ENCODE measurements around the gene OVCA2.

Gene OVCA2

DNA sequence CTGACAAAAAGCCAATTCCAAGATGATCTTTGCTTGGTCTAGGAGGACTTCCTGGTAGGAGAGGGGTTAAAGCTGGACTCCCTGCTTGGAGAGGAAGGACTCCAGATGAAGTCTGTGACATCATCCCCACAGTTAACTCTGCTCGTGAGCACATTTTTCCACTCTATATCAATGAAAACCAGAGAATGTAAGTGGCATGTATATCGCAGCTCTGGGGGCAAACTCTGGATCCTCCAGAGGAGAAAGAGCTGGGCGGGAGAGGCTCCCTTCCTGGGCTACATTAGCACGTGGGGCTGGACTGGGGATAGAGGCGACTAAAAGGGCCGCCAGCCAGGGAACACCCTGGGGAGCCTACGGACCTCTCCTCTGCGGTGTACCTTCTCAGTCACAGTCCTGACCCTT lies 47.2 kb downstream of the OVCA2 start:
- no peak for TF ChIP-seq RAD21 (IDR thresholded peaks at IDR 0.05; ENCODE audit: low read depth)
- TF ChIP-seq TEAD4 (IDR thresholded peaks at IDR 0.05) = no peak
- no peak for TF ChIP-seq CREB1 (IDR thresholded peaks at IDR 0.05; ENCODE audit: low read depth)
- no peak for TF ChIP-seq EP300 (IDR thresholded peaks at IDR 0.05; ENCODE audit: borderline replicate concordance)
- no peak for TF ChIP-seq FOXM1 (IDR thresholded peaks at IDR 0.05; ENCODE audit: borderline replicate concordance, low read depth)
- no peak for TF ChIP-seq CEBPB (IDR thresholded peaks at IDR 0.05)
- TF ChIP-seq, protein P1, sequence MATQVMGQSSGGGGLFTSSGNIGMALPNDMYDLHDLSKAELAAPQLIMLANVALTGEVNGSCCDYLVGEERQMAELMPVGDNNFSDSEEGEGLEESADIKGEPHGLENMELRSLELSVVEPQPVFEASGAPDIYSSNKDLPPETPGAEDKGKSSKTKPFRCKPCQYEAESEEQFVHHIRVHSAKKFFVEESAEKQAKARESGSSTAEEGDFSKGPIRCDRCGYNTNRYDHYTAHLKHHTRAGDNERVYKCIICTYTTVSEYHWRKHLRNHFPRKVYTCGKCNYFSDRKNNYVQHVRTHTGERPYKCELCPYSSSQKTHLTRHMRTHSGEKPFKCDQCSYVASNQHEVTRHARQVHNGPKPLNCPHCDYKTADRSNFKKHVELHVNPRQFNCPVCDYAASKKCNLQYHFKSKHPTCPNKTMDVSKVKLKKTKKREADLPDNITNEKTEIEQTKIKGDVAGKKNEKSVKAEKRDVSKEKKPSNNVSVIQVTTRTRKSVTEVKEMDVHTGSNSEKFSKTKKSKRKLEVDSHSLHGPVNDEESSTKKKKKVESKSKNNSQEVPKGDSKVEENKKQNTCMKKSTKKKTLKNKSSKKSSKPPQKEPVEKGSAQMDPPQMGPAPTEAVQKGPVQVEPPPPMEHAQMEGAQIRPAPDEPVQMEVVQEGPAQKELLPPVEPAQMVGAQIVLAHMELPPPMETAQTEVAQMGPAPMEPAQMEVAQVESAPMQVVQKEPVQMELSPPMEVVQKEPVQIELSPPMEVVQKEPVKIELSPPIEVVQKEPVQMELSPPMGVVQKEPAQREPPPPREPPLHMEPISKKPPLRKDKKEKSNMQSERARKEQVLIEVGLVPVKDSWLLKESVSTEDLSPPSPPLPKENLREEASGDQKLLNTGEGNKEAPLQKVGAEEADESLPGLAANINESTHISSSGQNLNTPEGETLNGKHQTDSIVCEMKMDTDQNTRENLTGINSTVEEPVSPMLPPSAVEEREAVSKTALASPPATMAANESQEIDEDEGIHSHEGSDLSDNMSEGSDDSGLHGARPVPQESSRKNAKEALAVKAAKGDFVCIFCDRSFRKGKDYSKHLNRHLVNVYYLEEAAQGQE (IDR thresholded peaks at IDR 0.05; ENCODE audit: low read depth) = no peak
- TF ChIP-seq, protein P2, sequence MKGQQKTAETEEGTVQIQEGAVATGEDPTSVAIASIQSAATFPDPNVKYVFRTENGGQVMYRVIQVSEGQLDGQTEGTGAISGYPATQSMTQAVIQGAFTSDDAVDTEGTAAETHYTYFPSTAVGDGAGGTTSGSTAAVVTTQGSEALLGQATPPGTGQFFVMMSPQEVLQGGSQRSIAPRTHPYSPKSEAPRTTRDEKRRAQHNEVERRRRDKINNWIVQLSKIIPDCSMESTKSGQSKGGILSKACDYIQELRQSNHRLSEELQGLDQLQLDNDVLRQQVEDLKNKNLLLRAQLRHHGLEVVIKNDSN (IDR thresholded peaks at IDR 0.05) = no peak
- no peak for TF ChIP-seq ZBTB7A (IDR thresholded peaks at IDR 0.05; ENCODE audit: low read depth)
- no peak for TF ChIP-seq TCF12 (IDR thresholded peaks at IDR 0.05; ENCODE audit: low read depth)

DNA sequence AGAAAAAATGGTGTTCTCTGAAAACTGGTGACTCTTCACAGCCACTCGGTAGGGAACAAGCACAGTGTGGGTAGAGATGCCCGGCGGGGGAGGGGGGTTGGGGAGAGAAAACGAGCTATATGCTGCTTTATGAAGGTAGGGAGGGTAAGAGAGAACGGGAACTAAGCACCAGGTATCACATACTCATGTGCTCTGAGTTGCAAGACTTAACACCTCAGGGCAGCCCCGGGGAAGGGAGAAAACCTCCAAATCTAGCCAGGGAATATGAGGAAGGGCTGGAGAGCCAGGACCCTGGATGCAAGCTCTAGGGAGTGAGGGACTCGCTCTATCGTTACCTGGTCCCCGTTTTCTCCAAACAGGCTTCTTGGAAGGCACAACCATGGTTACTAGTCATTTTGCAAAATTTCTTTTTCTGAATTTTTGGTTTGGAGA lies 48.4 kb downstream of the OVCA2 start:
- TF ChIP-seq ZBTB7A (IDR thresholded peaks at IDR 0.05; ENCODE audit: low read depth) (no peak), TEAD4 (IDR thresholded peaks at IDR 0.05) (no peak), CEBPB (IDR thresholded peaks at IDR 0.05) (no peak), TCF12 (IDR thresholded peaks at IDR 0.05; ENCODE audit: low read depth) (no peak), FOXM1 (IDR thresholded peaks at IDR 0.05; ENCODE audit: borderline replicate concordance, low read depth) (no peak), EGR1 (IDR thresholded peaks at IDR 0.05) (no peak), RAD21 (IDR thresholded peaks at IDR 0.05; ENCODE audit: low read depth) (no peak), NFIC (IDR thresholded peaks at IDR 0.05) (no peak), EP300 (IDR thresholded peaks at IDR 0.05; ENCODE audit: borderline replicate concordance) (no peak), YY1 (IDR thresholded peaks at IDR 0.05; ENCODE audit: low read depth) (no peak), TAF1 (IDR thresholded peaks at IDR 0.05; ENCODE audit: low read depth) (no peak)

DNA sequence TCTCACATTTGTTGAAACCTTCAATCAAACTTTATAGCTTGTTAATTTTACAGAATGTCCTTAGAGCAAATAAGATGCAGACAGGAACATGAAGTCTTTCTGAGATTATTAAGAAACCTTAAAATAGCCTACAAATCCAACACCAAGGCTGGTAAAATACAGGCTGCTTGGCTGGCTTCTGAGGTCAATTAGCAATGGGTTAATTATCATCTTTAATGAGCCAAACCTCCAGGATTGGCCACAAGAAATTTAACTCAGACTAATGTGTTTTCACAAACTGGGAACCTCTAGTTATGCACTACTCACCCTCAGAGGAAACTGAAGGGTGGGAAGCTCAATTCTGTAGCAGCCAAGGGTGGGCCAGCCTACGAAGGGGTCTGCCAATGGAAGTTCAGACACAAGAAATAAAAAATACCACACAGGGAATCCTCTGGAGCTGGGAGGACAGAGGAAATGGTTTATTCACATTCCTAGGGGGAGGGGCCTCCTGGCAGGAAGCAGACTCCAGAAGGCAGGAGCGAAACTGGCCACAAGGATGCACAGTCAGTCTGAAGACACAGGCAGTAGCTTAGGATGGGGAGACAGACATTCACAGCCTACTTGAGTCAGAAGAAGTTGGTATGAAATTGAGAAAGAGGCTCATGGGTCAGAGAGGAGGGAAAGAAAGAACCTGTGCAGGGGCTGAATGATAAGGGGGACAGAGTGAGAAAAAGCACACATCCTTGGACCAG lies 49.1 kb downstream of the OVCA2 start:
- TF ChIP-seq CEBPB (IDR thresholded peaks at IDR 0.05) (no peak), ZBTB7A (IDR thresholded peaks at IDR 0.05; ENCODE audit: low read depth) (no peak), EP300 (IDR thresholded peaks at IDR 0.05; ENCODE audit: borderline replicate concordance) (no peak), TAF1 (IDR thresholded peaks at IDR 0.05; ENCODE audit: low read depth) (no peak), TEAD4 (IDR thresholded peaks at IDR 0.05) (peak; percentile 44; the same call in 1 of the 2 replicates), NFIC (IDR thresholded peaks at IDR 0.05) (no peak)
- TF ChIP-seq, protein P2 (IDR thresholded peaks at IDR 0.05) = no peak
- TF ChIP-seq, protein P1 (IDR thresholded peaks at IDR 0.05; ENCODE audit: low read depth) = no peak
- TF ChIP-seq, protein P3, sequence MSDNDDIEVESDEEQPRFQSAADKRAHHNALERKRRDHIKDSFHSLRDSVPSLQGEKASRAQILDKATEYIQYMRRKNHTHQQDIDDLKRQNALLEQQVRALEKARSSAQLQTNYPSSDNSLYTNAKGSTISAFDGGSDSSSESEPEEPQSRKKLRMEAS (IDR thresholded peaks at IDR 0.05) = no peak

DNA sequence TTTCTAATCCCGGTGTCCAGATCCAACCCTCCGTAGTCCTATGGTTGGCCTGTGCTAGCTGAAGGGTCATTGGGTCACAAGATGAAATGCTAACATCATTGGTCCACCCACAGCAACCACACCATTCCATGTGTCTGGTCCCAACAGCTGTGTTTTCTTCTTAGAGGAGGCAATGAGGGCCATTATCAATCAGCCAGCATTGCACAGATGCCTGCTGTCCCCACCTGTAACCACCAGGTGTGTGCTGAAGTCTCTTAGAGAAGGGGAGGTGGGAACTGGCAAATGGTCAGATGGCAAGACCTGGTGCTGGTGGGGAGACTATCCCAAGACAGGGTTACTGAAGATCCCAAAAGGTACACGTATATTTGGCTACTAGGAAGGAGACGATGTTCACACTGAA lies 50.4 kb downstream of the OVCA2 start:
- TF ChIP-seq, protein P1 (IDR thresholded peaks at IDR 0.05; ENCODE audit: low read depth) = no peak
- TF ChIP-seq, protein P3 (IDR thresholded peaks at IDR 0.05) = no peak
- TF ChIP-seq TCF12 (IDR thresholded peaks at IDR 0.05; ENCODE audit: low read depth) = no peak
- TF ChIP-seq CEBPB (IDR thresholded peaks at IDR 0.05) = no peak
- TF ChIP-seq ZBTB7A (IDR thresholded peaks at IDR 0.05; ENCODE audit: low read depth) = no peak
- TF ChIP-seq YY1 (IDR thresholded peaks at IDR 0.05; ENCODE audit: low read depth) = no peak
- no peak for TF ChIP-seq NFIC (IDR thresholded peaks at IDR 0.05)
- TF ChIP-seq RAD21 (IDR thresholded peaks at IDR 0.05; ENCODE audit: low read depth) = no peak
- TF ChIP-seq, protein P2 (IDR thresholded peaks at IDR 0.05) = no peak
- TF ChIP-seq TEAD4 (IDR thresholded peaks at IDR 0.05) = no peak
- TF ChIP-seq EP300 (IDR thresholded peaks at IDR 0.05; ENCODE audit: borderline replicate concordance) = no peak
- no peak for TF ChIP-seq FOXM1 (IDR thresholded peaks at IDR 0.05; ENCODE audit: borderline replicate concordance, low read depth)
- no peak for TF ChIP-seq CREB1 (IDR thresholded peaks at IDR 0.05; ENCODE audit: low read depth)
- no peak for TF ChIP-seq TAF1 (IDR thresholded peaks at IDR 0.05; ENCODE audit: low read depth)
- no peak for TF ChIP-seq EGR1 (IDR thresholded peaks at IDR 0.05)

All from Ishikawa (cell line).